Transverse colon (tissue), 3 donors: ENCODE results near the gene HS3ST4.

Experiments
- POLR2A ChIP-seq: fragments of 450-650 bp; IDR thresholded peaks from one replicate; pipeline ENCODE4 v1.6.1; 2016; ENCODE audit warnings: antibody characterized with exemption, mild to moderate bottlenecking, moderate library complexity
- TF ChIP-seq, protein P1 (sequence below), 5 experiments: fragments of 200-600 bp in 3 of 5; fragments of 450-650 bp in 2 of 5; sonication (generic) in 3 of 5; IDR thresholded peaks; 1 replicate in 2 of 5; 2 replicates in 3 of 5; pipeline ENCODE4 v1.5.1; 2016 to 2017; ENCODE audit warnings: antibody characterized with exemption in 5 of 5, inconsistent platforms in 3 of 5, mild to moderate bottlenecking in 2 of 5, moderate library complexity in 1 of 5

DNA sequence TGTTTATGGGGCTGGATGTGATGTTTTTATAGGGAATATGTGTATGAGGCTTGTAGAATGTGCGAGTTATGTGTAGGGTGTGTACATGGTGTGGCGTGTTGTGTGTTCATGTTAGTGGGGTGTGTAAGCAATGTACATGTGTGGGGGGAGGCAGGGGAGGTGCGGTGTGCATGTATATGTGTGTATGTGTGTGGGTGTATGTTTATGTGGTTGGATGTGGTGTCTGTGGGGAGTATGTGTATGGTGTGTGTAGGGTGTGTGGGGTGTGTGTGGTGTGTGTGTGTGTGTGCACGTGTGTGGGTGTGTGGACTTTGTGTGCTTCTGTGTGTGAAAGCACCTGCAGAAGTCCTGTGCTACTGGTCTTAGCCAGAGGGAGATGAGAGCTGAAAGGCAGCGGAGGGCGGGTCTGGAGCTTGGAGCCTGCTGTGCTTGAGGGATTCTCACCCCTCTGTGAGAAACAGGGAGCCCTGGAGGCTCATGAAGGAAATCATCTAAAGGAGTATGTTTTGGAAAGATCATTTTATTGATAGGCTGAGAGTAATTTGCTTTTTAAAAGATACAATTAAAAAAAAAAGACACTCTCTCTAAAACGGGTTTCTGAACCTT lies 222.7 kb downstream of the HS3ST4 start:
- TF ChIP-seq POLR2A: no peak
- TF ChIP-seq, protein P1, sequence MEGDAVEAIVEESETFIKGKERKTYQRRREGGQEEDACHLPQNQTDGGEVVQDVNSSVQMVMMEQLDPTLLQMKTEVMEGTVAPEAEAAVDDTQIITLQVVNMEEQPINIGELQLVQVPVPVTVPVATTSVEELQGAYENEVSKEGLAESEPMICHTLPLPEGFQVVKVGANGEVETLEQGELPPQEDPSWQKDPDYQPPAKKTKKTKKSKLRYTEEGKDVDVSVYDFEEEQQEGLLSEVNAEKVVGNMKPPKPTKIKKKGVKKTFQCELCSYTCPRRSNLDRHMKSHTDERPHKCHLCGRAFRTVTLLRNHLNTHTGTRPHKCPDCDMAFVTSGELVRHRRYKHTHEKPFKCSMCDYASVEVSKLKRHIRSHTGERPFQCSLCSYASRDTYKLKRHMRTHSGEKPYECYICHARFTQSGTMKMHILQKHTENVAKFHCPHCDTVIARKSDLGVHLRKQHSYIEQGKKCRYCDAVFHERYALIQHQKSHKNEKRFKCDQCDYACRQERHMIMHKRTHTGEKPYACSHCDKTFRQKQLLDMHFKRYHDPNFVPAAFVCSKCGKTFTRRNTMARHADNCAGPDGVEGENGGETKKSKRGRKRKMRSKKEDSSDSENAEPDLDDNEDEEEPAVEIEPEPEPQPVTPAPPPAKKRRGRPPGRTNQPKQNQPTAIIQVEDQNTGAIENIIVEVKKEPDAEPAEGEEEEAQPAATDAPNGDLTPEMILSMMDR (IDR thresholded peaks at IDR 0.05): no peak
